K562 (cell line): ENCODE measurements around the gene RYR1. TPM values are rescaled to one million over a fixed set of nuclear protein-coding genes. Genes with fewer than 3 reads are reported as not detected.

Experiments
- ATAC-seq: fragments of 200-7000 bp; cut with Tn5 transposase; 3 replicates; pipeline ENCODE4 v1.9.1; 2020; ENCODE audit warnings: moderate library complexity
- BruUV-seq: library from RNA; stranded (reverse); fragments of 400-500 nt; replicated peaks from 2 replicates; lab custom pipeline; 2021; lab: Mats Ljungman, UMichigan
- CTCF ChIA-PET: fragments of 300-600 bp; formaldehyde crosslinking; extraction: SDS; loops from one replicate; lab custom pipeline; 2021; ENCODE audit warnings: low intra/inter-chr PET ratio; lab: Yijun Ruan, JAX
- POLR2A ChIA-PET: fragments of 300-600, 350-650 bp; sonication (Branson Sonifier 250); formaldehyde crosslinking; extraction: SDS; loops from one replicate; lab custom pipeline; 2021; ENCODE audit warnings: antibody characterized with exemption, inconsistent platforms; lab: Yijun Ruan, JAX
- DNase-seq, 4 experiments: peaks; one replicate each; pipeline versions ENCODE4 v3.0.0 to v3.0.0-alpha.2; 2011 to 2018; ENCODE audit warnings: low spot score in 3 of 4, mixed read lengths in 3 of 4; ENCODE audit errors: extremely low read depth in 1 of 4
- FAIRE-seq: peaks from 2 replicates; lab custom pipeline; 2011; peaks lifted over from hg19 to GRCh38; lab: Jason Lieb, UNC
- H2AFZ ChIP-seq: 2 replicates; pipeline ENCODE4 v1.6.0; 2011; ENCODE audit warnings: low read depth, low read length, control low read depth, inconsistent platforms
- H3K27ac ChIP-seq: fragments of 200-600 bp; 3 replicates; pipeline ENCODE4 v1.8.0; 2011; ENCODE audit warnings: low read depth, mild to moderate bottlenecking, control low read depth, inconsistent platforms, low read length, moderate library complexity, mixed read lengths; ENCODE audit errors: extremely low read depth
- H3K27me3 ChIP-seq, 2 experiments: fragments of 300-600 bp in 1 of 2; 2 replicates in 1 of 2; 3 replicates in 1 of 2; pipeline versions ENCODE4 v1.6.0 to v1.8.0; 2011; ENCODE audit warnings: inconsistent platforms in 2 of 2, low read length in 2 of 2, mild to moderate bottlenecking in 1 of 2, mixed read lengths in 1 of 2, moderate library complexity in 1 of 2; ENCODE audit not compliant: control insufficient read depth in 2 of 2, insufficient read depth in 2 of 2
- H3K36me3 ChIP-seq: fragments of 300-600 bp; 3 replicates; pipeline ENCODE4 v1.8.0; 2011; ENCODE audit warnings: mild to moderate bottlenecking, low read length, inconsistent platforms; ENCODE audit not compliant: control insufficient read depth, insufficient read depth
- H3K4me1 ChIP-seq, 2 experiments: fragments of 200-600 bp in 1 of 2; replicated peaks in 1 of 2; 2 replicates in 1 of 2; 3 replicates in 1 of 2; pipeline versions ENCODE4 v1.5.1 to v1.8.0; 2011; ENCODE audit warnings: inconsistent platforms in 2 of 2, low read length in 2 of 2, mild to moderate bottlenecking in 1 of 2, mixed read lengths in 1 of 2, moderate library complexity in 1 of 2; ENCODE audit not compliant: control insufficient read depth in 2 of 2, insufficient read depth in 2 of 2
- H3K4me2 ChIP-seq: 2 replicates; pipeline ENCODE4 v1.6.1; 2011; ENCODE audit warnings: low read length, control low read depth, inconsistent platforms, mixed read lengths; ENCODE audit not compliant: insufficient read depth
- H3K4me3 ChIP-seq: fragments of 200-600 bp; sonication (generic), shearing (Covaris generic); 2 replicates; pipeline ENCODE4 v1.5.1; 2016; ENCODE audit warnings: control low read depth, inconsistent platforms
- H3K79me2 ChIP-seq: fragments of 200-600 bp; 3 replicates; pipeline ENCODE4 v1.8.0; 2011; ENCODE audit warnings: low read length, inconsistent platforms; ENCODE audit not compliant: control insufficient read depth, insufficient read depth
- H3K9ac ChIP-seq, 2 experiments: 2 replicates each; pipeline versions ENCODE4 v1.6.0 to v1.6.1; 2011; ENCODE audit warnings: low read depth in 2 of 2, low read length in 2 of 2, control low read depth in 1 of 2, inconsistent platforms in 1 of 2, mild to moderate bottlenecking in 1 of 2, mixed read lengths in 1 of 2; ENCODE audit not compliant: insufficient read depth in 1 of 2
- H3K9me1 ChIP-seq: one replicate; pipeline ENCODE4 v1.6.0; 2011; ENCODE audit warnings: inconsistent platforms, mild to moderate bottlenecking, low read length, moderate library complexity; ENCODE audit not compliant: control insufficient read depth, insufficient read depth
- H3K9me3 ChIP-seq: replicated peaks from 2 replicates; pipeline ENCODE4 v1.5.1; 2011; ENCODE audit warnings: low read depth, low read length, inconsistent platforms; ENCODE audit not compliant: control insufficient read depth, insufficient read depth
- H4K20me1 ChIP-seq: replicated peaks from 2 replicates; pipeline ENCODE4 v1.6.1; 2011; ENCODE audit warnings: low read length, inconsistent platforms, mixed read lengths; ENCODE audit not compliant: control insufficient read depth, insufficient read depth
- ARID1B ChIP-seq: fragments of 450-650 bp; IDR thresholded peaks from 2 replicates; pipeline ENCODE4 v1.6.1; 2016; ENCODE audit warnings: antibody characterized with exemption, mild to moderate bottlenecking, inconsistent platforms
- BHLHE40 ChIP-seq: IDR thresholded peaks from 2 replicates; pipeline ENCODE4 v1.6.1; 2011; ENCODE audit warnings: low read length, improper control_type of control experiment
- CCNT2 ChIP-seq: IDR thresholded peaks from 2 replicates; pipeline ENCODE4 v1.6.1; 2011; ENCODE audit warnings: borderline replicate concordance, low read depth, mild to moderate bottlenecking, moderate library complexity, mixed read lengths, low read length; ENCODE audit not compliant: insufficient read length; ENCODE audit errors: extremely low read depth
- CXXC5 ChIP-seq: fragments of 250-450 bp; sonication (Bioruptor Pico); IDR thresholded peaks from 2 replicates; pipeline ENCODE4 v1.8.0; 2022; ENCODE audit warnings: inconsistent platforms, mild to moderate bottlenecking, moderate library complexity
- ETV6 ChIP-seq, 3 experiments: fragments of 150-350 bp in 1 of 3; sonication (generic) in 1 of 3; formaldehyde crosslinking in 1 of 3; IDR thresholded peaks; 2 replicates each; pipeline versions ENCODE4 v1.6.1 to v1.8.0; 2014 to 2022; ENCODE audit warnings: borderline replicate concordance in 2 of 3, low read depth in 2 of 3, antibody characterized with exemption in 1 of 3, low read length in 1 of 3, mild to moderate bottlenecking in 1 of 3, missing genetic modification reagents in 1 of 3
- GABPB1 ChIP-seq: sonication (generic); formaldehyde crosslinking; IDR thresholded peaks from 2 replicates; pipeline ENCODE4 v1.8.0; 2022; ENCODE audit warnings: mild to moderate bottlenecking, missing genetic modification reagents
- WHSC1 ChIP-seq: IDR thresholded peaks from one replicate; pipeline ENCODE4 v1.6.1; 2012; ENCODE audit warnings: low read length, control low read depth, inconsistent platforms
- ZFX ChIP-seq: sonication (generic); formaldehyde crosslinking; IDR thresholded peaks from 2 replicates; pipeline ENCODE4 v1.8.0; 2022; ENCODE audit warnings: mild to moderate bottlenecking, missing genetic modification reagents, moderate library complexity
- ZNF280B ChIP-seq: fragments of 250-450 bp; sonication (Bioruptor Pico); IDR thresholded peaks from 2 replicates; pipeline ENCODE4 v1.5.1; 2021; ENCODE audit warnings: mild to moderate bottlenecking
- ZSCAN29 ChIP-seq: fragments of 450-650 bp; IDR thresholded peaks from 2 replicates; pipeline ENCODE4 v1.6.1; 2017
- WGBS: fragments of 100-300 bp; shearing (Covaris generic); methylation state at CpG from one replicate; pipeline ENCODE4 v1.1.6; 2016; ENCODE audit warnings: low coverage, mixed read lengths; ENCODE audit not compliant: insufficient coverage; ENCODE audit errors: missing lambda C conversion rate; 5-methylcytosine and 5-hydroxymethylcytosine counted together
- in situ Hi-C: fragments of 300-500 bp; cut with MboI; formaldehyde crosslinking; loops from 4 replicates; pipeline ENCODE4 v1.15.0; 2018; ENCODE audit warnings: inconsistent platforms, mixed read lengths
- intact Hi-C: fragments of 100-400 bp; cut with micrococcal nuclease; formaldehyde crosslinking; loops from 2 replicates; pipeline ENCODE4 v1.14.2; 2022
- polyA plus RNA-seq, 8 experiments: library from polyadenylated mRNA; depleted of rRNA in 4 of 8; stranded (reverse) in 5 of 8; unstranded in 3 of 8; fragments of >200 nt; fragmentation: Nextera tagmentation in 2 of 8; fragmentation: Illumina TruSeq in 1 of 8; extraction: Ambion mirVana in 2 of 8; extraction: Trizol in 1 of 8; gene quantifications; 2 replicates each; pipeline versions ENCODE4 v1.2.1 to v1.2.3, GENCODE V29; 2011 to 2014; ENCODE audit warnings: inconsistent platforms in 1 of 8, missing spikeins in 1 of 8
- total RNA-seq, 7 experiments: library from RNA; depleted of rRNA in 6 of 7; stranded (reverse); fragments of >200 nt in 6 of 7; fragmentation: Illumina TruSeq in 2 of 7; extraction: Trizol in 2 of 7; gene quantifications; 2 replicates each; pipeline versions ENCODE4 v1.2.1 to v1.2.3, GENCODE V29; 2011 to 2021; ENCODE audit warnings: low replicate concordance in 1 of 7
- TF ChIP-seq, protein P1 (sequence below), 3 experiments: fragments of 200-800 bp in 1 of 3; sonication (Bioruptor generic) in 1 of 3; sonication (generic) in 1 of 3; formaldehyde crosslinking in 1 of 3; IDR thresholded peaks; 2 replicates each; pipeline versions ENCODE4 v1.6.1 to v1.8.0; 2016 to 2022; ENCODE audit warnings: mild to moderate bottlenecking in 2 of 3, missing compliant biosample characterization in 2 of 3, missing genetic modification characterization in 2 of 3, missing genetic modification reagents in 1 of 3

Gene RYR1
- total and polyA plus RNA-seq, 9 of the 15 experiments (the other 6 are each of a cell fraction or from before 2014, with no cell fraction given): 0.11 to 7.4 (median 3.7) TPM

DNA sequence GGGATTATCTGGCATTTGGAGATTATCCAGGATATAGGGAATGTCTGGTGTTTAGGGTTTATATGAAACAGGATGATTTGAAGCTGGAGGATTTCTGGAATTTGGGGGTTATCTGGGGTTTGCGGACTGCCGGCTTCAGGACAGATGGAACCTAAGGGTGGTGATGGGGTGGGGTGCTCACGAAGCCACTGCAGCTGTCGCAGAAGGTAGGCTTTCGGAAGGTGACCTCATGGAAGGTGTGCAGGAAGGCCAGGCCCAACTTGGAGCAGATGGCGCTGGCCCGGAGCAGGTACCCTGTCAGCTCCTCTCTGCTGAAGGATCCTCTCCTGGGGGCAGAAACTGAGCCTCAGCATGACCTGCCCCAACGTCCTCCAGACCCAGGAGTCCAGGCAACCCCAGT lies 21.0 kb upstream of the RYR1 start:
- H3K9ac ChIP-seq: peak overlapping the region; percentile 0 to 89; a peak in 3 of 4 replicates
- H3K79me2 ChIP-seq: no peaks in the 10 kb centered on the region
- H3K4me3 ChIP-seq: no peak overlapping the region
- no peaks in the 10 kb centered on the region for H4K20me1 ChIP-seq
- TF ChIP-seq GABPB1 (CRISPR knock-in tag): 0 out of 2 replicates have a peak, but pooled peaks have one; percentile 1
- no peak for TF ChIP-seq WHSC1
- 0 out of 2 replicates have a peak, but pooled peaks have one; percentile 1 for TF ChIP-seq ZFX (CRISPR knock-in tag)
- TF ChIP-seq, all 486 proteins: peak for 2
- Histone ChIP-seq H3K27ac (peak overlapping the region; percentile 29), H3K4me2 (peak overlapping the region; percentile 70), H3K9me3 (no peaks in the 10 kb centered on the region), H3K36me3 (peaks cover 7% of the 10 kb centered on the region; the same call in 2 of the 3 replicates), H2AFZ (peak overlapping the region; percentile 28), H3K9me1 (peaks cover 2% of the 10 kb centered on the region), H3K4me1 (peaks cover 40 to 54% of the 10 kb centered on the region in 2 experiments), H3K27me3 (no peaks in the 10 kb centered on the region)
- in situ Hi-C loops: no loop called here
- 31% methylated on average over 8 of the region's 8 CpGs for WGBS
- ChIA-PET POLR2A (interaction anchor here (0.6 to 3.3 kb wide), 3 partner anchors 8 to 26 kb away, joined by 3 to 30 read pairs (median 4); partner anchors contain the start of gene FAM98C), CTCF (no interaction called here)
- ATAC-seq (peak; percentile 25), DNase-seq (no peak), FAIRE-seq (no peak)
- no TSS peak for BruUV-seq
- intact Hi-C loops: loop anchor here (5.0 kb wide), 1 partner anchor 95 kb away; no protein-coding TSS in a partner anchor

- no TSS peak for BruUV-seq
- Histone ChIP-seq H3K27me3 (no peaks in the 10 kb centered on the region), H2AFZ (peak overlapping the region; percentile 28), H4K20me1 (no peaks in the 10 kb centered on the region), H3K4me3 (no peak overlapping the region), H3K4me1 (peaks cover 42 to 59% of the 10 kb centered on the region in 2 experiments), H3K36me3 (peaks cover 5% of the 10 kb centered on the region; the same call in 2 of the 3 replicates), H3K27ac (peak overlapping the region; percentile 58), H3K9me3 (no peaks in the 10 kb centered on the region), H3K79me2 (no peaks in the 10 kb centered on the region), H3K9ac (peak overlapping the region; percentile 0 to 89; a peak in 3 of 4 replicates), H3K9me1 (peaks cover 2% of the 10 kb centered on the region), H3K4me2 (peak overlapping the region; percentile 70)
- peak; percentile 97 for FAIRE-seq
- peak; percentile 90 for ATAC-seq
- WGBS: 2% methylated on average over 9 of the region's 11 CpGs
- ChIA-PET CTCF (no interaction called here), POLR2A (interaction anchor here (0.6 to 3.3 kb wide), 6 partner anchors 9 to 247 kb away, joined by 3 to 30 read pairs (median 4); partner anchors contain the start of gene FAM98C)
- peak; percentile 64 to 94 (median 81) for DNase-seq
- intact Hi-C loops (loop anchor here (5.0 kb wide), 1 partner anchor 94 kb away; no protein-coding TSS in a partner anchor), in situ Hi-C loops (no loop called here)
- TF ChIP-seq ZSCAN29 (no peak), CXXC5 (CRISPR knock-in tag) (no peak; the same call in 1 of the 2 replicates), CCNT2 (peak; percentile 57), ARID1B (peak; percentile 94), ZNF280B (no peak), ETV6 (IDR thresholded peaks at IDR 0.05; ENCODE audit: borderline replicate concordance in 1 of 2, low read depth in 2 of 2, low read length in 1 of 2) (no peak), ETV6 (CRISPR knock-in tag; IDR thresholded peaks at IDR 0.05; ENCODE audit: borderline replicate concordance) (no peak), BHLHE40 (peak; percentile 46; the same call in 1 of the 2 replicates)
- TF ChIP-seq, protein P1, sequence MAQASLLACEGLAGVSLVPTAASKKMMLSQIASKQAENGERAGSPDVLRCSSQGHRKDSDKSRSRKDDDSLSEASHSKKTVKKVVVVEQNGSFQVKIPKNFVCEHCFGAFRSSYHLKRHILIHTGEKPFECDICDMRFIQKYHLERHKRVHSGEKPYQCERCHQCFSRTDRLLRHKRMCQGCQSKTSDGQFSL (CRISPR knock-in tag; IDR thresholded peaks at IDR 0.05): no peak
- TF ChIP-seq, protein P1 (tag; IDR thresholded peaks at IDR 0.05): 0 out of 4 replicates have a peak, but pooled peaks of 1 of the 2 experiments have one; percentile 27
Observed at GRCh38 chr19:38412961-38413360, 20.5 kb upstream of the RYR1 start.
